Activated T-cell treated with anti-CD3 and anti-CD28 coated beads, Interleukin-2, amount 50 U/mL, for 1 hour (primary cell): ENCODE measurements around the gene C2CD3.
"Not testable (repeated sequence)": the region's sequence is repeated elsewhere in the genome, so short reads cannot be mapped to it uniquely, and the experiment has no call there.

Source experiments
- DNase-seq: peaks from one replicate; pipeline ENCODE4 v3.0.0-alpha.2; 2020

Gene C2CD3

DNA sequence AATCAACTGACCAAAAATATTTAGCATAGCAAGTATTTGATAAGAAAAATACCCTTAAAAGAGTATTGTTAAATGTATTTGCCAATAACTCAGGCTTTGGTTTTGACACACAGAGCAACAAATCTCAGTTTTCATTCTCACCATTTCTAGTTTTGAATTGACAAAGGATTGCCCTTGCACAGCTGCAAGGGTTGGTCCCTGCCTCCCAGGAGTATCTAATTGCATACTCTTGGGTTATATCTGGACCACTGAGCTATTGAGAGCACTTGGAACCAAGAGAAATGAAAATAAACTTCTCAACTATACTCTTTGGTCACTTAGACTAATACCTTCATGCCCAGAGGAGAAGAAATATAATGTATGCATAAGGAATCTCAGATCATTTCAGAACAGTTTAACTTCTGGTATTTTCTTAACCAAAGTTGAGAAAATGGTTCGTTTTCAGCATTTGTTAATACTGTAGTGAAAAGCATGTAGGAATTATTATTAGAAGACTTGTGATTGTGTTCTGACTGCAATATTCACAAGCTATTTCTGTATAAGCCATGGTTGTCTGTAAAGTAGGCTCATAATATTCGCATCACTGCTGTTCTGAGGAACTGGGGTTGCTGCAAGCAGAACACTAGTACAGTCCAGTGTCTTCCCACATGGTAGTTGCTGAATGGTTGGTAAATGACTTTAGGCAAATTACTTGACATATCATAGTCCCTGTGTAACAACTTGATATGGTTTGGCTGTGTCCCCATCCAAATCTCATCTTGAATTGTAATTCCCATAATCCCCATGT lies 7.9 kb downstream of the C2CD3 start:
- no peak for DNase-seq

DNA sequence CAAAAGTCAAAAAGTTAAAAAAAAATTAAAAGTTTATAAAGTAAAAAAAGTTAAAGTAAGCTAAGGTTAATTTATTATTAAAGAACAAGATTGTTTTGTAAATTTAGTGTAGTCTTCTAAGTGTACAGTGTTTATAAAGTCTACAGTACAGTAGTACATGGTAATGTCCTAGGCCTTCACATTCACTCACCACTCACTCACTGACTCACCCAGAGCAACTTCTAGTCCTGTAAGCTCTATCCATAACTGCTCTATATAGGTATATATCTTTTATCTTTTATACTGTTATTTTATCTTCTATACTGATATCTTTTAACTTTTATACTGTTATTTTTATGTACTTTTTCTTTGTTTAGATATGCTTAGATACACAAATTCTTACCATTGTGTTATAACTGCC lies 11.2 kb downstream of the C2CD3 start:
- no peak for DNase-seq

DNA sequence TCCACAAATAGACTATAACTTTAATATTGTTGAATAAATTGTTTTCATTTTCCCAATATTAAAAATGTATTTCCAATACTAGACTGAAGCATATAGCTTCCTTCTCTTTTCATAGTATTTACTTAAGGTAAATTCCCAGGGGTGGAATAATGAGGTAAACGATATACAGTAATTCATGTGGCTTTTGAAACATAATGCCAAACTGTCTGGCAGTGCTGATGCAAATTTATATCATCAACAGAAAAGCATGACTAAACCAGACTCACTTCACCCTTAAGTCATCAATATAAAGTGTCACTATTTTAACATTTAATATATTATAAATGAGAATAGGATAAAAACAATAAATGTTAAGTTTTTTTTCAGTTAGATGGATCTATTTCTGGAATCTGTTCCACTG lies 13.6 kb downstream of the C2CD3 start:
- no peak for DNase-seq

DNA sequence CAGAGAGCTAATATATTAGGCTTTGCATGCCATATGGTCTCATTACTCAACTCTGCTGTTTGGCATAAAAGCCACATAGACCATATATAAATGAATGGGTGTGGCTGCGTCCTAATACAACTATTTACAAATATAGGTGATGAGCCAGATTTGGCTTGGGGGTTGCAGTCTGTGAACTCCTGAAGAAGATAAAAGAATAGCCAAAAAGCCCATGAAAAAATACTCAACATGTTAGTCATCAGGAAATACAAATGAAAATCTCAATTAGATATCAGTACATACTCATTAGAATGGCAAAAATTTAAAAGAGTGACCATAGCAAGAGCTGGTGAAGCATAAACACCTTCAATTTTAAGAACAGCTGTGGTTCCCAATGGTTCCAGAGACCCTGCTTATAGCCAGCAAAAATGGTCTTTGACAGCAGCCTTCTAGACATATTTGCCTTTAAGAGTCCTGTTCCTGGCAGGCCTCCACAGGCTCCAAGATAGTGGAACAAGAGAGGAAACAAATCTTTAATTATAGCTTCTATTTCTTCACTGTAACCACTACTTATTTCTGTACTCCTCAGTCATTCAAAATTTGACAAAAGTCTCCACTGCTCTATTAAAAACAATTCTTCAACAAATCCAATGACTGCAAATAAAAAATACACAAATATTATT lies 16.1 kb downstream of the C2CD3 start:
- no peak for DNase-seq

DNA sequence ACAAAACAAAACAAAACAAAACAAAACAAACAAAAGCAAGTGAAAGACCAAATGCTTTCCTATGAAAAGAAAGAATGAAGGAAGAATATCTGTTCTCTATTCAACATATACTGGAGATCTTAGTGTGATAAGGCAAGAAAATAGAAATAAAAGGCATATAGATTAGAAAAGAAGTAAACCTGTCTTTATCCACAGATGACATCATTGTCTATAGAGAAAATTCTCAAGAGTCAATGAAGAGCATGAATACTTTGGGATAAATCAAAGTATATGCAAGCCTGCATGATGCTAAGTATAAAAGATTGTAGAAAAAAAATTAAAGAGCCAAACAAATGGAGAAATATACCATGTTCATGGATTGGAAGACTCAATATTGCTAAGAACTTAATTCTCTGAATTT lies 17.6 kb downstream of the C2CD3 start:
- DNase-seq, result no peak

DNA sequence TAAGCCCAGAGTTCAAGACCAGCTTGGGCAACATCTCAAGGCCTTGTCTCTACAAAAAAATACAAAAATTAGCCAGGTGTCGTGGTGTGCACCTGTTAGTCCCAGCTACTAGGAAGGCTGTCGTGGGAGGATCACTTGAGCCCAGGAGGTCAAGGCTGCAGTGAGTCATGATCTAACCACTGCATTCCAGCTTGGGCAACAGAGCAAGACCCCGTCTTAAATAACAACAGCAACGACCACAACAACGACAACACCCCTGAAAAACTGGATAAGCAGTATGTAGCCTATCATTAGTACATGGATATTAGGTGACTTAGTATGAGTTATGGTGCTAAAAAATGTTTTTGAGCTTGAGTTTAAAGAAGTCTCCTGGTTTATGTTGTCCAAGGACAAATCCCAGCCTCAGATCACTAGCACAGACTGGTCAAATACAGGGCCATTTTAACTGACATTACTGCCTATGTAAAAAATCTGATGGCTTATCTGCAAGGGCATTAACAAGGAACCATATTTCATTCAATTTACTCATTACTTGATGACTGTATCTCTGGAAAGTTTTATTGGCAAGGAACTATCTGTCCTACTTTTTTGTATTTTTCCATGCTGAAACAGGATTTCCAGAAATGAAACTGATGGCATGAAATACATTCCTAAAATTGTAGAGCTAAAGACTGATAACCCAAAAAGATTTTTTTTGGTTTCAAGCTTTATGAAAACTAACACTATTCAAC lies 23.4 kb downstream of the C2CD3 start:
- no peak for DNase-seq

DNA sequence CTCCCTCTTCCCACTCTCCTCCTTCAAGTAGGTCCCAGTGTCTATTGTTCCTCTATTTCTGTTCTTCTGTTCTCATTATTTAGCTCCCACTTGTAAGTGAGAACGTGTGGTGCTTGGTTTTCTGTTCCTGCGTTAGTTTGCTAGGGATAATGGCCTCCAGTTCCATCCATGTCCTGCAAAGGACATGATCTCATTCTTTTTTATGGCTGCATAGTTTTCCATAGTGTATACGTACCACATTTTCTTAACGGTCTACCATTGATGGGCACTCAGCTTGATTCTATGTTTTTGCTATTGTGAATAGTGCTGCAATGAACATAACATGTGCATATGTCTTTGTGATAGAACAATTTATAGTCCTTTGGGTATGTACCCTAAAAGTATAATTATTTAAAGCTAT lies 26.2 kb downstream of the C2CD3 start:
- no peak for DNase-seq

DNA sequence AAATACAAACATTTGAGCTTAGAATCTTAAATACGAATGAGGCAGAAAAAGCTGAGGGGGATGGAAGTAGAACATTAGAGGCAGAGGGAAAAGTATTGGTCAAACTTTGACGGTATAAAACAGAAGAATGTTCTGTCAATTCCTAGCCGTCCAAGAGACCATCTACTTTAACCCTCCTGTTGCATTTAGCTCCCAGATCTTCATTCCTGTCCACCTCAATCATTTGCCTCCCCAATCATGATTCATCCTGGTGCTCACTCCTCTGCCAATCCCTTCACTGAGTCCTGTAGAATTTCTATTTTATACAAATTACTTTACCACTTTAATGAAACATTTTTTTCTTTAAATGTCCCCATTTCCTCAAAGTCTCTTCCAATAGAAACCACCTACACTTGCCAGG lies 28.2 kb downstream of the C2CD3 start:
- DNase-seq, result no peak

DNA sequence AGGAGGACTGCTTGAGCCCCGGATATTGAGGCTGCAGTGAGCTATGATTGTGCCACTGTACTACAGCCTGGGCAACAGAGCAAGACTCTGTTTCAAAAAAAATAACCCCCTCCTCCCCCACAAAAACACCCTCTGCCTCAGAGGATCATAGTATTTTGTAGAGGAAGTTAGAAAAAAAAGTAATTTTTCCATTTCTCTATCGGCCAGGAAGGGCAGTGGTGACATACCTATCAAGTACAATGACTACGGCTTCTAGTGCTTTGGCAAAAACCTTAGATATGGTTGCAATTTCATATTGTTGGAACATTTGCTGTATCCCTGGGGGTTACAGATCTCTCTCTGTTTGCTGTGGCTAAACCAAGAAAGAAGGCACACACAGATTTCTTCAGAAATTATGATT lies 28.9 kb downstream of the C2CD3 start:
- no peak for DNase-seq

DNA sequence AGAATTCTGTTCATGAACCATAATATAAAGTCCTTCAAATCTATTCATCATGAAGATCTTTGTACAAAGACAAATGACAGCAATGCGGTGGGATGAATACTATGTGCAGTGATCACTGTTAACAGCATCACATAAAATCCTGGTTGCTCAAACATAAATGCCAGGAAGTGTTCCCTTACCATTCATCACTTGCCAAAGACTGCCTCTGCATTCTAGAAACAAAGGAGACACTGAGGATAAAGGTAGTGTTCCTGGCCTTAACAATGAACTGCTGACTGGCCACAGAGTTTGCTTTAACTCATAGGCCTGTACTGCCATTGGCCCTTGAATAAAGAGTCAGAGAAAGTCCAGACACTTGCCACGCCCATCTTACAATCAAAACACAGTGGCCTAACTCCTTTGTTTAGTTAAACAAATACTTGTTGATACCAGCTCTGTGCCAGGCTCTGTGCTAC lies 29.5 kb downstream of the C2CD3 start:
- no peak for DNase-seq

DNA sequence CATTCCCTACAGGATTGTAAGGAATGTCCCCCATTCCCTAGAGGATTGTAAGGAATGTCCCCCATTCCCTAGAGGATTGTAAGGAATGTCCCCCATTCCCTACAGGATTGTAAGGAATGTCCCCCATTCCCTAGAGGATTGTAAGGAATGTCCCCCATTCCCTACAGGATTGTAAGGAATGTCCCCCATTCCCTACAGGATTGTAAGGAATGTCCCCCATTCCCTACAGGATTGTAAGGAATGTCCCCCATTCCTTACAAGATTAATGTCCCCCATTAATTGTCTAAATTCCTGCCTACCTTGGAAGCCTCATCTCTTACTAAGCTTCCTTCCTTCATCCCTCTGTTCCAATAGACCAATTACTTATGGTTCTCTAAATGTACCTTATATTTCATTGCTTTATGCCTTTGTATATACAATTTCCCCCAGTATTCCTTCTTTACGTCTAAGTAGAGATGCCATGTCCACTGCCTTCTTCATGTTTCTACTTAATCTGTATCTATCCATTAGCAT lies 30.8 kb downstream of the C2CD3 start:
- not testable (repeated sequence) for DNase-seq

DNA sequence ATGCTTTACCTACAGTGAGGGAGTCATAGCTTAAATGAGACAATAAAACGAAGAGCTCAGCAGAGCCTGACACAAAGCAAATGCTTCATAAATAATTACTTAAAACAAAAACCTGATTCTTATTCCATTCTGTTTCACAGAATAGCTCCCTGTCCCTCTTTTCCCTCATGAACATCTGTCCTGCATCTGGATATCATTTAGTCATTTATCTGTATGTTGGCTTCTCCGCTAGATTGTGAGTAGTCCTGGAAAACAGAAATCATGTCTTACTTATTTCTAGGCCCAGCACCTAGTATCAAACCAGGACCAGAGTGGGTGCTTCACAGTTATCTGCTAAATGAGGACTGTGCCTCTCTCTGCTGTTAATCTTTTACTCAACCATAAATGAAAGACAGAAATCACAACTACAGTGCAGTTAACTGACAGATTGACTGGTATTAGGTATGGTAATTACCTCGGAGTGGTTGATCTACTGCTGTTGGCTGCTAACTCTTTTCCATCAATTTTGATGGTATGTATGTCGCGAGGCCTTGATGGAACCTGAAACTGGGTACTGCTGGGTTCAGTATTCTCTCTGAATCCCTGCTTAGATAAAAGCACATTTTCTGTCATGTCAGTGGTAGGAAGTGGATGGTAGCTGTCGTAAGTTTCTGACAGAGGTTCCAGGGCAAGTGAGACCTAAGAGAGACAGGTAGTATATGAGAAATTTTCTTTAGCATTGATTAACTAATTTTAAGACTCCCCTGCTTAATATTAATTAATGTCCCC lies 31.5 kb downstream of the C2CD3 start:
- DNase-seq, result no peak

DNA sequence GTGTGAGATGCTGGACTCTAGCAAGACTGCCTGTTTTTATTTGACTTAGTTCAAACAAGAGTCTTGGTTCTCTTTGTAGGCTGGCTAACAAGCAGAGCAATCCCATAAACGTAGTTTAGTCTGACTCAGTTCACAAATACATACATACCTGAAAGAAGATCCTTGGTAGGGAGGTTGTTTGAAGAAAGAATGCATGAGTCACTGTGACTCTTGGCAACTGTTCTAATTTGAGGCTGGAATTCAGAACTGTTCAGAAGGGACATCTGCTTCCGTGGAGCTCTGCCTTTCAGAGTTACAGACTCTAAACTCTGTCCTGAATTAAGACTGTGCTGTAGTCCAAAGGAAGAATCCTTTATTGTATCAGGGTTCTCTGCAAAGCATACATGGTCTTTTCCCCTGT lies 32.2 kb downstream of the C2CD3 start:
- no peak for DNase-seq

DNA sequence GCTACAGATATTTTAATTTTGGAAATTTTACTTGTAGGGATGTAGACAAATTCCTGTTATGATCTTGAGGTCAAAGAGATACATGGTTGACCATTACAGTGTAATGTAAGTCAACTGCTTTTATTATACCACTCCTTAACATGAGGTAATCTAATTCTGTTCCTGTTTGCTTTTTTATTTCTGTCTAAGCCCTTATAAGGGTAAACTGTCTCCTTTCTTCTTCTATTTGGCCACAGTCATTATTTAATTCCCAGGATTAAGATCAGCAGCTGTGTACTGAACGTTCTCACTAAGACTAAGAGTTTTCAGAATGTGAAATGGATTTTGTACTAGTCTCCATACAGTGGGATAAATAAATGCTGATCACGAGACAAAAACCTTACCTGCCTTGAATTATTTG lies 32.8 kb downstream of the C2CD3 start:
- DNase-seq, result no peak

DNA sequence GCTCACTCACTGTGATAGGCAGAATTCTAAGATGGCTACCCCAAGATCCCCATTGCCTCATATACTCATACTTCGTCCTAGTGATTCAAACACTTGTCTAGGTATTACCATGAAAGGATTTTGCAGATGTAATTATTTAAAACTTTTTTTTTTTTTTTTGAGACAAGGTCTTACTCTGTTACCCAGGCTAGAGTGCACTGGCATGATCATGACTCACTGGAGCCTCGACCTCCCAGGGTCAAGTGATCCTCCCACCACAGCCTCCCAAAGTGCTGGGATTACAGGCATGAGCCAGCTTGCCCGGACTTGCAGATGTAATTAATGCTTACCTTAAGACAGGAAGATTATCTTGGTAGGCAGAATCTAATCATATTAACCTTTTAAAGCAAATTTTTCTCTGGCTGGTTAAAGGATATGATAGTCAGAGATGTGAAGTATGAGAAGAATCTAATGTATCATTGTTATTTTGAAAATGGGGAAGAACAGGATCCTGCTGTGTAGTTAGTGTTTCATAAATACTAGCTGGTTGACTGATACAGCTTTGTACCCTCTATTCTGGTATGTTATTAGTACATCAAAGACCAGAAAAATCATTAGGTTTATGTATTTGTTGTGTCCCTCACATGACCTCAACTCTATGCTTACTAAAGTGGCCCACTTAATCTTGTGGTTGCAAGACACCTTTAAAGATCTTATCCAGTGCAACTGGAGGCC lies 35.5 kb downstream of the C2CD3 start:
- DNase-seq, result no peak

DNA sequence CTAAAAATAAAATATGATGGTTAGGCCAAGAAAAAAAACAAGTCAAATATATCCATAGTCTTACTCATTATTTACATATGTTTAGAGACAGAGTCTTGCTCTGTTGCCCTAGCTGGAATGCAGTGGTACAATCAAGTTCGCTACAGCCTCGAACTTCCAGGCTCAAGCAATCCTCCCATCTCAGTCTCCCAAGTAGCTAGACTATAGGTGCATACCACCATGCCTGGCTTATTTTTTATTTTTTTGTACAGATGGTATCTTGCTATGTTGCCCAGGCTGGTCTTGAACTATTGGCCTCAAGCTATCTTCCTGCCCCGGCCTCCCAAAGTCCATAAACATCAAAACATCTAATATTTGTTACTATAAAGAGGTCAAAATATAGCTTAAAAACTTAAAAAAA lies 36.1 kb downstream of the C2CD3 start:
- DNase-seq, result no peak

DNA sequence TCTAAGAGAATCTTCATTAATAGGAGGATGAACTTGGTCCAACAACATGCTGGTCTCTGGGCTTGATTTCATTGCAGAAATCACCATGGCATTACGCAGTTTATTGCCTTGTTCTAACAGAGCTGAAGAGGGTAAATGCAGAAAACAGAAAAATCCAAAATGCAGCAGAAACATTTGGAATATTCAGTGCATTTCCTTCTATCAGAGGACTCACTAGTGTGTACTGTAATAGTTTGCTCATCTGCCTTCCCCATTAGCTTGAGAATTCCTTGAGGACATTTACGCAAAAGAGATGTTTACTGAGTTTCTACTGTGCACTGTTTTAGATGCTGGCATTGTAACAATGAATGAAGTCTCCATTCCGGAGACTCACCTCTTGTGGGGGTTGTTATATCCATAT lies 37.4 kb downstream of the C2CD3 start:
- DNase-seq, result no peak

DNA sequence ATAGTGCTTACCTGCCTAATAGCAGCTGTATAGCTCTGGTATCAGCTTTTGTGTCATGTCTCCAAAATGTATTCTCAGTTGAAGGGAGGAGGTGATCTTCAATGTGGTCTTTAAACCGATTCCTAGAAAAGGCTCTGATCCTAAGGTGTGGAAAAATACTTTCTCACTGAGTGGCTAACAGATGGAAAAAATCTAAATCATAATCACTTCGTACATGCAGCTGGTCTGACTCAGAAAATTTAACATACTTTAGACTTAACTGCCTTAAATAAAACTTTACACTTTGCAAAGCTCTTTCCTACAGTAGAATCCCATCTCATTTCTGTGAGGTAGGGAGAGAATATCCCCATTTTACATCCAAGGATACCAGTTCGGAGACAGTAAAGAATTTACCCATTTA lies 38.0 kb downstream of the C2CD3 start:
- no peak for DNase-seq

DNA sequence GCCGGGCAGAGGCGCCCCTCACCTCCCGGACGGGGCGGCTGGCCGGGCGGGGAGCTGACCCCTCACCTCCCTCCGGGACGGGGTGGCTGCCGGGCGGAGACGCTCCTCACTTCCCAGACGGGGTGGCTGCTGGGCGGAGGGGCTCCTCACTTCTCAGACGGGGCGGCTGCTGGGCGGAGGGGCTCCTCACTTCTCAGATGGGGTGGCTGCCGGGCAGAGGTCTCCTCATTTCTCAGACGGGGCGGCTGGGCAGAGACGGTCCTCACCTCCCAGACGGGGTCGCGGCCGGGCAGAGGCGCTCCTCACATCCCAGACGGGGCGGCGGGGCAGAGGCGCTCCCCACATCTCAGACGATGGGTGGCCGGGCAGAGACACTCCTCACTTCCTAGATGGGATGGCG lies 41.7 kb downstream of the C2CD3 start:
- not testable (repeated sequence) for DNase-seq

DNA sequence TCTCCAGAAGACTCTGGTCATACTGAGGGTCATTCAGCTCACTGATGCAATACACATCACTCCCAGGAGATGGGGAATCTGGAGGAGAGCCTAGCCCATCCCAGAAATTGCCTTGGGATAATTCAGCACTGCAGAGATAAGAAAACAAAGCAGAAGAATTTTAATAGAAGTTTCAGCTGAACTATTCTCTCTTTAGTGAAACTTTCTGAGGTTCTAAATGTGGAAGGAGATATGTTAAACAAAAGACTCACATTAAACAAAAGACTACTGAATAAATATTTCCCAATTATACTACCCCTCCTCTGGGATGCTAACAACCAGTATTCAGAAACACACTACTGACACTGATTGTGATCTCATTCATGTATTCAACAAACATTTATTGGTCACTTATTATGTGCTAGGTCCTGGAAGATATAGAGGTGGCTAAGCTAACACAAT lies 47.8 kb downstream of the C2CD3 start:
- DNase-seq, result no peak

DNA sequence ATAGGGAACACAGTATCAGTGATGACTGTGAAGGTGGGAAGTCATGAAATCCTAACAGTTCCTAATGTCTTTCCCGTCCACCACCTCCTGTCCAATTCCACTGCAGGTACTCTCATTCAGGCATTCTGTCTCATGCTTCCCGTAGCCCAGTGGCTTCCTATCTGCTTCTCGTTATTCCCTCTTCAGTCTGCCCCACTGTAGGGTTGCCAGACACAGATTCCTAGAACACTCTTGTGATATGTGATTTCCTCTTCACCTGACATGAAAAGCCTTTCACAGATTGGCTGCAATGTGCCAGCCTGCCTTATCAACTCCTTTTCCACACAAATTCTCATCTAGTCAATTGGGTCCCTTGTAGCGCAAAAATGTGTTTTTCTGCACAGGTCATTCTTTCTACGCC lies 49.0 kb downstream of the C2CD3 start:
- no peak for DNase-seq
